ENCODE results near the gene PCDHB4.
"Not testable (repeated sequence)": the region's sequence is repeated elsewhere in the genome, so short reads cannot be mapped to it uniquely, and the experiment has no call there.

The PCDHB4 gene

DNA sequence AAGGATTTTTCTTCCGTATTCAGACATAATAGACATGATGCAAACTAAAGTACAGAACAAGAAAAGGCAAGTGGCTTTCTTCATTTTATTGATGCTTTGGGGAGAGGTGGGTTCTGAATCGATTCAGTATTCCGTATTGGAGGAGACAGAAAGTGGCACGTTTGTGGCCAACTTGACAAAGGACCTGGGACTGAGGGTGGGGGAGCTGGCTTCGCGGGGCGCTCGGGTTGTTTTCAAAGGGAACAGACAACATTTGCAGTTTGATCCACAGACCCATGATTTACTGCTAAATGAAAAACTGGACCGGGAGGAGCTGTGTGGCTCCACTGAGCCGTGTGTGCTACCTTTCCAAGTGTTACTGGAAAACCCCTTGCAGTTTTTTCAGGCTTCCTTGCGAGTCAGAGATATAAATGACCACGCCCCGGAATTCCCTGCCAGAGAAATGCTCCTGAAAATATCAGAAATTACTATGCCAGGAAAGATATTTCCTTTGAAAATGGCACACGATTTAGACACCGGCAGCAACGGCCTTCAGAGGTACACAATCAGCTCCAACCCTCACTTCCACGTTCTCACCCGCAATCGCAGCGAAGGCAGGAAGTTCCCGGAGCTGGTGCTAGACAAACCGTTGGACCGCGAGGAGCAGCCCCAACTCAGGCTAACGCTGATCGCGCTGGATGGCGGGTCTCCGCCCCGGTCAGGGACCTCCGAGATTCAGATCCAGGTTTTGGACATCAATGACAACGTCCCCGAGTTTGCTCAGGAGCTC, 28.8 kb downstream of the PCDHB4 start:
- DNase-seq (ENCODE audit: low spot score) = no peak

DNA sequence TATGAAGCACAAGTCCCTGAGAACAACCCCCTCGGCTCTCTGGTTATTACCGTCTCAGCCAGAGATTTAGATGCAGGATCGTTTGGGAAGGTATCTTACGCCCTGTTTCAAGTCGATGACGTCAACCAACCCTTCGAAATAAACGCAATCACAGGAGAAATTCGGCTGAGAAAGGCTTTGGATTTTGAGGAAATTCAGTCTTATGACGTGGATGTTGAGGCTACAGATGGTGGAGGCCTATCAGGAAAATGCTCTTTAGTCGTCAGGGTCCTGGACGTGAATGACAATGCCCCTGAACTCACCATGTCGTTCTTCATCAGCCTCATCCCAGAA, 29.3 kb downstream of the PCDHB4 start:
- no peak for DNase-seq (ENCODE audit: low spot score)

DNA sequence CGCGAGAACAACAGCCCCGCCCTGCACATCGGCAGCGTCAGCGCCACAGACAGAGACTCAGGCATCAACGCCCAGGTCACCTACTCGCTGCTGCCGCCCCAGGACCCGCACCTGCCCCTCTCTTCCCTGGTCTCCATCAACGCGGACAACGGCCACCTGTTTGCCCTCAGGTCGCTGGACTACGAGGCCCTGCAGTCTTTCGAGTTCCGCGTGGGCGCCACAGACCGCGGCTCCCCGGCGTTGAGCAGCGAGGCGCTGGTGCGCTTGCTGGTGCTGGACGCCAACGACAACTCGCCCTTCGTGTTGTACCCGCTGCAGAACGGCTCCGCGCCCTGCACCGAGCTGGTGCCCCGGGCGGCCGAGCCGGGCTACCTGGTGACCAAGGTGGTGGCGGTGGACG, 30.0 kb downstream of the PCDHB4 start:
- not testable (repeated sequence) for DNase-seq (ENCODE audit: low spot score)

DNA sequence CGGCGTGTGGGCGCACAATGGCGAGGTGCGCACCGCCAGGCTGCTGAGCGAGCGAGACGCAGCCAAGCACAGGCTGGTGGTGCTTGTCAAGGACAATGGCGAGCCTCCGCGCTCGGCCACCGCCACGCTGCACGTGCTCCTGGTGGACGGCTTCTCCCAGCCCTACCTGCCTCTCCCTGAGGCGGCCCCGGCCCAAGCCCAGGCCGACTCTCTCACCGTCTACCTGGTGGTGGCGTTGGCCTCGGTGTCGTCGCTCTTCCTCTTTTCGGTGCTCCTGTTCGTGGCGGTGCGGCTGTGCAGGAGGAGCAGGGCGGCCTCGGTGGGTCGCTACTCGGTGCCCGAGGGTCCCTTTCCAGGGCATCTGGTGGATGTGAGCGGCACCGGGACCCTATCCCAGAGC, 30.5 kb downstream of the PCDHB4 start:
- not testable (repeated sequence) for DNase-seq (ENCODE audit: low spot score)

DNA sequence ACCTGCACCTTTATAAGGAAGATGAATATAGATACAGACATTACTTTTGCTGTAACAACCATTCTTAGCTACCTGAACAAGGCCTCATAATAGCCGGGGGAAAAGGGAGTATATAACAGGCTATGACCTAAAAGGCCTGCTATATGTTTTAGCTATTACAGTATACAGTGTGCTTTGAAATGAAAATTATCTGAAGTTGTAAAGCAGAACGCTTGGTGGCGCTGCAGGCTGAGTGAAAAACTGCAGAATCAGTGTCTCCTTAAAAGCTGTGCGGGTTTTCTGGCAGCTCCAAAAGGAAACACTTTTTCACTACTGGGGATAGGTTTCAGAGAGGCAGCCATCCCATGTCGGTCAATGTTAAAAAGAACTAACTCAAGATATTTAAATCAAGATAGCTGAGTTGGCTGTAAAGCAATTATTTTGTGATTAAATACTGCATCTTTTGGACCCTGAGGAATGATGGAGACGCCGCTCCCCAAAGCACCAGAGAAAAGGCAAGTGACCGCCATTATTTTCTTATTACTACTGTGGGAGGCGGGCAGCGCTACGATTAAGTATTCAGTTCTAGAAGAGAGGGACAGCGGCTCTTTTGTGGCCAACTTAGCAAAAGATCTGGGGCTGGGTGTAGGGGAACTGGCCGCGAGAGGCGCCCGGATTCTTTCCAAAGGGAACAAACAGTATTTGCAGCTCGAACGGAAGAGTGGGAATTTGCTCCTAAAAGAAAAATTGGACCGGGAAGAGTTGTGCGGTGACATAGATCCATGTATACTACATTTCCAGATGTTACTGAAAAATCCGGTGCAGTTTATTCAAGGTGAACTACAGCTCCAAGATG, 34.1 kb downstream of the PCDHB4 start:
- DNase-seq (ENCODE audit: low spot score) = no peak

DNA sequence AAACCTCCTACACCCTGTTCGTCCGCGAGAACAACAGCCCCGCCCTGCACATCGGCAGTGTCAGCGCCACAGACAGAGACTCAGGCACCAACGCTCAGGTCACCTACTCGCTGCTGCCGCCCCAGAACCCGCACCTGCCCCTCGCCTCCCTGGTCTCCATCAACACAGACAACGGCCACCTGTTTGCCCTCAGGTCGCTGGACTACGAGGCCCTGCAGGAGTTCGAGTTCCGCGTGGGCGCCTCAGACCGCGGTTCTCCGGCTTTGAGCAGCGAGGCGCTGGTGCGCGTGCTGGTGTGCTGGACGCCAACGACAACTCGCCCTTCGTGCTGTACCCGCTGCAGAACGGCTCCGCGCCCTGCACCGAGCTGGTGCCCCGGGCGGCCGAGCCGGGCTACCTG, 35.7 kb downstream of the PCDHB4 start:
- not testable (repeated sequence) for DNase-seq (ENCODE audit: low spot score)

DNA sequence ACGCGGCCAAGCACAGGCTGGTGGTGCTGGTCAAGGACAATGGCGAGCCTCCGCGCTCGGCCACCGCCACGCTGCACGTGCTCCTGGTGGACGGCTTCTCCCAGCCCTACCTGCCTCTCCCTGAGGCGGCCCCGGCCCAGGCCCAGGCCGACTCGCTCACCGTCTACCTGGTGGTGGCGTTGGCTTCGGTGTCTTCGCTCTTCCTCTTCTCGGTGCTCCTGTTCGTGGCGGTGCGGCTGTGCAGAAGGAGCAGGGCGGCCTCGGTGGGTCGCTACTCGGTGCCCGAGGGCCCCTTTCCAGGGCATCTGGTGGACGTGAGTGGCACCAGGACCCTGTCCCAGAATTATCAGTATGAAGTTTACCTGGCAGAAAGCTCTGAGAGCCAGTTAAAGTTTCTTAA, 36.3 kb downstream of the PCDHB4 start:
- not testable (repeated sequence) for DNase-seq (ENCODE audit: low spot score)

DNA sequence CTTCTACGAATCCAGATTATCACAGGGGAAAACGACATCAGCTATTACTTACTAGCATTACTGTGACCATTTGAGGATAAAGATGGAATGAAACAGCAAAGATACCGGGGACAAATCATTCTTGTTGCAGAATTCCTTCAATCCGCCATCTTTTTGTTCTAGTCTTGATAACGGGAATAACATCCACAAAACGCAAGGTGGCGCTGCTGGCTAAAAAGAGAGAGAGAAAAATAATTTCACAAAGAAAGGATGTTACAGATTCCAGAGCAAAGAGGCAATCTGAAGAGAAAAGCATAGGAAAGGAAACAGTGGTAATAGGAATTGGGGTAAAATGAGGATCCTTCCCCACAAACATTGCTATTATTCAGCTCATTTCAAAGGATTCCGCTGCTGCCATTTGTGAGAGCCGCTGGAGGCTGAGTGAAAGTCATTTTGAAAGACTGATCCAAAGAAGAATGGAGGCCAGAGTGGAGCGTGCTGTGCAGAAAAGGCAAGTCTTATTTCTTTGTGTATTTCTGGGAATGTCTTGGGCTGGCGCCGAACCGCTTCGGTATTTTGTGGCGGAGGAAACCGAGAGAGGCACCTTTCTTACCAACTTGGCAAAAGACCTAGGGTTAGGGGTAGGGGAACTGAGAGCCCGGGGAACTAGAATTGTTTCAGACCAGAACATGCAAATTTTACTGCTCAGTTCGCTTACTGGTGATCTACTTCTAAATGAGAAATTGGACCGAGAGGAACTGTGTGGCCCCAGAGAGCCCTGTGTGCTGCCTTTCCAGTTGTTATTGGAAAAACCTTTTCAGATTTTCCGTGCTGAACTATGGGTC, 51.0 kb downstream of the PCDHB4 start, which contains the start of gene PCDHB7:
Gene PCDHB7, plus strand, starts transcription at position 264 of the 824 bp plus-strand sequence. Its CDS starts 192 bp downstream, at position 456.
- no peak for DNase-seq (ENCODE audit: low spot score)

DNA sequence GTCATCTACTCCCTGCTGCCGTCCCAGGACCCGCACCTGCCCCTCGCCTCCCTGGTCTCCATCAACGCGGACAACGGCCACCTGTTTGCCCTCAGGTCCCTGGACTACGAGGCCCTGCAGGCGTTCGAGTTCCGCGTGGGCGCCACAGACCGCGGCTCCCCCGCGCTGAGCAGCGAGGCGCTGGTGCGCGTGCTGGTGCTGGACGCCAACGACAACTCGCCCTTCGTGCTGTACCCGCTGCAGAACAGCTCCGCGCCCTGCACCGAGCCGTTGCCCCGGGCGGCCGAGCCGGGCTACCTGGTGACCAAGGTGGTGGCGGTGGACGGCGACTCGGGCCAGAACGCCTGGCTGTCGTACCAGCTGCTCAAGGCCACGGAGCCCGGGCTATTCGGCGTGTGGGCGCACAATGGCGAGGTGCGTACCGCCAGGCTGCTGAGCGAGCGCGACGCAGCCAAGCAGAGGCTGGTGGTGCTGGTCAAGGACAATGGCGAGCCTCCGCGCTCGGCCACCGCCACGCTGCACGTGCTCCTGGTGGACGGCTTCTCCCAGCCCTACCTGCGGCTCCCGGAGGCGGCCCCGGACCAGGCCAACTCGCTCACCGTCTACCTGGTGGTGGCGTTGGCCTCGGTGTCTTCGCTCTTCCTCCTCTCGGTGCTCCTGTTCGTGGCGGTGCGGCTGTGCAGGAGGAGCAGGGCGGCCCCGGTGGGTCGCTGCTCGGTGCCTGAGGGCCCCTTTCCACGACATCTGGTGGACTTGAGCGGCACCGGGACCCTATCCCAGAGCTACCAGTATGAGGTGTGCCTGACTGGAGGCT, 52.9 kb downstream of the PCDHB4 start:
- not testable (repeated sequence) for DNase-seq (ENCODE audit: low spot score)

Data from kidney capillary endothelial cell (primary cell).